Stimulated activated CD8-positive, alpha-beta memory T cell treated with anti-CD3 and anti-CD28 coated beads, Interleukin-15, amount 100 ng/mL, for 4 hours (primary cell): Measurements from ENCODE around the gene FAM240B.

Experiments
- DNase-seq, 2 donors: peaks; one replicate each; pipeline ENCODE4 v3.0.0-alpha.2; 2020; ENCODE audit warnings: low read depth in 2 of 2

Gene FAM240B

GRCh38 chr9:38670542-38671371, 49.2 kb downstream of the FAM240B start:
- DNase-seq: no peak

GRCh38 chr9:38668791-38669466, 51.0 kb downstream of the FAM240B start:
- no peak for DNase-seq

- DNase-seq: no peak
Measured at GRCh38 chr9:38662763-38663593, 57.0 kb downstream of the FAM240B start.

- DNase-seq: no peak
Measured at GRCh38 chr9:38659538-38659937, 60.4 kb downstream of the FAM240B start.

- DNase-seq: no peak
Measured at GRCh38 chr9:38656896-38657295, 63.0 kb downstream of the FAM240B start.

- no peak for DNase-seq
Measured at GRCh38 chr9:38652486-38652885, 67.4 kb downstream of the FAM240B start.

GRCh38 chr9:38652044-38652443, 67.9 kb downstream of the FAM240B start:
- DNase-seq: no peak

- DNase-seq: no peak
Measured at GRCh38 chr9:38651400-38652042, 68.4 kb downstream of the FAM240B start.

- no peak for DNase-seq
Measured at GRCh38 chr9:38650564-38650963, 69.4 kb downstream of the FAM240B start.

- DNase-seq: no peak
Measured at GRCh38 chr9:38649731-38650363, 70.1 kb downstream of the FAM240B start.

- DNase-seq: no peak
Measured at GRCh38 chr9:38644601-38645000, 75.3 kb downstream of the FAM240B start.
